GM21576 (cell line): Measurements from ENCODE around the gene SMTNL2.
"Not testable (repeated sequence)": the region's sequence is repeated elsewhere in the genome, so short reads cannot be mapped to it uniquely, and the experiment has no call there.

ENCODE experiments used
- ATAC-seq: cut with Tn5 transposase; IDR thresholded peaks from one replicate; pipeline ENCODE4 v1.9.1; 2021; ENCODE audit warnings: mild to moderate bottlenecking, moderate library complexity; ENCODE audit not compliant: unreplicated experiment

SMTNL2 gene

DNA sequence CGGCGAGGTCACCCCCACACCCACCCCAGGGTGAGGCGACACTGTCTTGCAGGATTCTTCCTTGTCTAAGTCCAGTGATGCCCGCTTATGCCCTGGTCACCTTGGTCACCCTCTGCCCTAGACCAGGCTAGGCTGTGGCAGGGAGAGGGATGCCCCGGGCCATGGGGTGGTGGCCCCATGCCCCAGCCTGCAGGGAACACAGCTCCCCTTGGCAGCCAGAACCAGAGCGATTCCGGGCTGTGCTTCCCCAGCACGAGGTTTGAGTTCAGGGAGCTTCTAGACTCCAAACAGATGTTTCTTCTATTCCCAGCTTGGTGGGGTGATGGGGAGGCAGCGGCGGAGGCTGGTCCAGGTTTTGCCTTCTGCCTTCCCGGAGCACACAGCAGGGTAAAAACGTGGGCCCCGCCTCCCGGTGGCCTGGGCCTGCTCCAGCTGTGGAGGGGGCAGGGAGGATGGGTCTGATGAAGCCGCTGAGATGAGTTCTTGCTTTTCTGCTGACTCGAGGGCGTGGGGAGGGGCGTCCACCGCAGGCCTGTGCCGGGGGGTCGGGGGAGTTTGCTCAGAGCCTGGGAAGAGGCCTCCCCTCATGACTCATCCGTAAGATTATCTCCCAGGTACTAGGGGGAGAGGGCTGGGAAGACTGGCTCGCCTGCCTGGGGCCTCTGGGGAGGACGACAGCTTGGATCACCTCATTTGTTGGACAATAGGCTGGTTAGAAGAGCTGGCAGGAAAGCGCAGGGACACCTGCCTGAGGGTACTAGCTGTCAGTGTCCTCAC, 15.4 kb downstream of the SMTNL2 start:
- no peak for ATAC-seq

DNA sequence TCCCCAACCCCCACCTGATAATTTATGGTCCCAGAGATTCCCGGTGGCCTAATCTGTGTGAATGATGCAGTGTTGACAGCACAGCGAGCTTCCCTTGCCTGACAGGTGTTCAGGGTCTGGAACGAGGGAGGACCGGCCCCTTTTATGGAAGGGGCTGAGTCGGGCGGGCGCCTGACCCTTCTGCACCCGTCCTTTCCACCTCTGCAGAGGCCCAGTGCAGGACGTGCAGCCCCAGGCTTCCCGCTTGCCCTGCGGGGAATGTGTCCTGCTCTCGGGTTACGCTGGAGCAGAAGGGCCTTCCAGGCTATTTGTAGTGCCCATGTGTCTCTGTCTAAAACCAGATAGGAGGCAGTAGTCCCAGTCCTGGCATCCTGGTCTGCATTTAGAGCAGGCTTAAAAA, 16.2 kb downstream of the SMTNL2 start:
- no peak for ATAC-seq

DNA sequence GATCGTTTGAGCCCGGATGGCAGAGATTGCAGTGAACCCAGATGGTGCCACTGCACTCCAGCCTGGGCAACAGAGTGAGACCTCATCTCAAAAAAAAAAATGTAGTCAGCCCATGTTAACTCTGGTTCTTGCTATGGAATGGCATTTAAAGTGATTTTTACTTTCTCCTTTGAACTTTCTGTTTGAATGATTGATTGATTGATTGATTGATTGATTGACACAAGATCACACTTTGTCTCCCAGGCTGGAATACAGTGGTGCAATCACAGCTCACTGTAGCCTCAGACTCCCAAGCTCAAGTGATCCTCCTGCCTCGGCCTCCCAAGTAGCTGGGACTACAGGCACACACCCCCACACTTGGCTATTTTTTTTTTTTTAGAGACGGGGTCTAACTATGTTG, 17.0 kb downstream of the SMTNL2 start:
- no peak for ATAC-seq

DNA sequence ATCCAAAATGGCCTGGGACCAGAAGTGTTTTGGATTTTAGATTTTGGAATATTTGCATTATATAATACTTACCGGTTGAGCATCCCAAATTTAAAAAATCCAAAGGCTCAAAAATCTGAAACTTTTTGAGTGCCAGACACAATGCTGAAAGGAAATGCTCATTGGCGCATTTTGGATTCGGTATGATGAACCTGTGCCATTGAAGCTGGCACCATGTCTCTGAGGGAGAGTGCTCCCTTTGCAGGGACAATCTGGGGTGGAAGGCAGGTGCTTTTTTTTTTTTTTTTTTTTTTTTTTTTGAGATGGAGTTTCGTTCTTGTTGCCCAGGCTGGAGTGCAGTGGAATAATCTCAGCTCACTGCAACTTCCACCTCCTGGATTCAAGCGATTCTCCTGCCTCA, 17.7 kb downstream of the SMTNL2 start:
- no peak for ATAC-seq

DNA sequence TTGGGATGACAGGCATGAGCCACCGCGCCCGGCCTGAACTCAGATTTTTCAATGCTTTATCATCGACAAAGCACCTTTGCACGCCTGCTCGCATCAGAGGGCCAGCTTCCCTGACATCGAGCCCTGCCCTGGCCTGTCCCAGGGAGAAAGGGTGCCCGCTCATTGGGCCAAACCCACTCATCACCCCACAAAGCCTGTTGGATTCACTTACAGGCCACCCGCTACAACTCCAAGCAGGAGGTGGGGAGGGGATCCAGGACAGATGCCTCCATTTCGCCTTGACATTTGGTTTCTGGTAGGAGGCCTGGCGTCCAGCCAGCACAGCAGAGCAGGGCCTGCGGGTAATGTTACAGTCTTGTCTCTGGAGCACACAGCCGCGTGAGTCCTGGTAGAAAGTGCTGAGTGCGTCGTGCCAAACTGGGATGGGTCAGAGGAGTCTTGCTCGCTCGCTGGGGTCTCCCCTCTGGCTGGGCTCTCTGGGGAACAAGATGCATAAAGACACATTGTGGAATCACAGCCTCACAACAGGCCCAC, 19.8 kb downstream of the SMTNL2 start:
- ATAC-seq = no peak

DNA sequence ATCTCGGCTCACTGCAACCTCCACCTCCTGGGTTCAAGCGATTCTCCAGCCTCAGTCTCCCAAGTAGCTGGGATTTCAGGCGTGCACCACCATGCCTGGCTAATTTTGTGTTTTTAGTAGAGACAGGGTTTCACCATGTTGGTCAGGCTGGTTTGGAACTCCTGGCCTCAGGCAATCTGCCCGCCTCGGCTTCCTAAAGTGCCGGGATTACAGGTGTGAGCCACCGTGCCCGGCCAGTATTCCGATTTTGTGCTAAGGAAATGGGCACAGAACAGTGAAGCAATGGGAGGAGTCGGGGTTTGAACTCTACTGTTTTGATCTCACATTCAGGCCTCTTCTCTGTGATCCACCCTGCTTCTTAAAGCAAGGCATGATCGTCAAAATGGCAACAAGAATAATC, 20.4 kb downstream of the SMTNL2 start:
- ATAC-seq = not testable (repeated sequence)

DNA sequence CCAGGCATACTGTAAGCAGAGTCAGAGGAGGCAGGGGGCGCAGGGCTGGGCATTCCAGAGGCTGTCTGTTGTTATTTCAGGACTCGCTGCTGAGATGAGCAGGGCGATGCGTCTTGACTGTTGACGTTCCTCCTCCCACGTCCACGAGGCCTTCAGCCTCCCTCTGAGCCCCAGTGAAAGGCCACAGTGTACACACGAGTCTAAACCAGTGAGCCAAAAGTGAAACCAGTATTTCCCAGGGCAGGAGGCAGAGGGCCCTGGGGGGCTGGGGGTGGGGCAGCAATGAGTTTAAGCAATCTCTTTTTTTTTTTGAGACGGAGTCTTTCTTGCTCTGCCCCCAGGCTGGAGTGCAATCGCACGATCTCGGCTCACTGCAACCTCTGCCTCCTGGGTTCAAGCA, 21.5 kb downstream of the SMTNL2 start:
- no peak for ATAC-seq

DNA sequence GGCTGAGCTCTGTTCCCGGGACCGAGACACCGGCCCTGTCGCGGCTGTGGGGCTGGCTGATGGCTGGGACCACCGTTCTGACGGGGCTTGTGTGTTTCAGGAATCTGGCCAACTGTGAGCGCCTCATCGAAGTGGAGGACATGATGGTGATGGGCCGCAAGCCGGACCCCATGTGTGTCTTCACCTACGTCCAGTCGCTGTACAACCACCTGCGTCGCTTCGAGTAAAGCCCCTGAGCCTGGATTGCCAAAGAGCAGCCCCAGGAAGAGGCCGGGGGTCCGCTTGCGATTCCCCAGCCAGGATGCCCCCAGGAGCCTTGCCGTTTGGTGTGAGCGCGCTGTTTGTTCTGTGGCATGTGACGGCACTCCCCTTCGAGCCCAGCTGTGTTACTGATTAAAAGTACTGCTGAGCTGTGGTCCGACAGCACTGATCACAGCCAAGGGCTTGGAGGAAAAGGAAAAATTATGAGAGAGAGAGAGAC, 23.0 kb downstream of the SMTNL2 start:
- ATAC-seq = no peak

DNA sequence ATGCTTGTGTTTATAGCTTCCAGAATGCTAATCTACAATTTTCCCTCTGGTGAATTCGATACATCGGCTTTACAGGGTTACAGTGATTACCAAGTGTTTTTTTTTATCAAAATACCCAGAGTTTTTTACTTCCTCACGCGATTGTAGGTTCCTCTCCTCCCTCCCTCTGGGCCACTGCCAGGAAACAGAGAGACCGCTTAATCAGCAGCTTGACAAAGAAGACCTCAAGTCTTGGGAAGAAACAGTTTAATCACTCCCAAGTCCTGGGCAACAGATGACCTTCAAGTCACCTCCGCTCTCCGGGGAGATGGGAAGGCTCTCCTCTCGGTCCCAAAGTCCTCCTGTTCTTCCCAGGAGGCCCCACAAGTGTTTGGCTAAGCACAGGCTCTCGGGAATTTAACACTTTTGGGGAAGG, 23.5 kb downstream of the SMTNL2 start:
- no peak for ATAC-seq

DNA sequence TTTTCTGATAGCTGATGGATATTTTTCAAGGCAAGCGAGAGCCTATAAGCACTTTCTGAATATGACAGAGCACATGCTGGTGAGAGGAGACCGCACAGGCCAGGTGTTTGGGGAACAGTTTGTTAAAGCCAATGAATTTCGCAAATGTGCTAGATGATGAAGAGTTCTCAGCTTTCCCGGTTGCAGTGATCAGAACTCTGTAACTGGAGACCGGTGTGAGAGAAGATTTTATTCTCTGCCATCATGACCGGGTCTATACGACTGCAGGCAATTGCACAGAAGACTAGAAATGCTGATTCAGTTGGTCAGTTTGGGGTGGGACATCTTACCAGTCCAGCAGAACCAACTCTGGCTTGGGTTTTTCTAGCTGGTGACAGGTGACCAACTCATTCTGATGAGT, 25.4 kb downstream of the SMTNL2 start:
- ATAC-seq = no peak

DNA sequence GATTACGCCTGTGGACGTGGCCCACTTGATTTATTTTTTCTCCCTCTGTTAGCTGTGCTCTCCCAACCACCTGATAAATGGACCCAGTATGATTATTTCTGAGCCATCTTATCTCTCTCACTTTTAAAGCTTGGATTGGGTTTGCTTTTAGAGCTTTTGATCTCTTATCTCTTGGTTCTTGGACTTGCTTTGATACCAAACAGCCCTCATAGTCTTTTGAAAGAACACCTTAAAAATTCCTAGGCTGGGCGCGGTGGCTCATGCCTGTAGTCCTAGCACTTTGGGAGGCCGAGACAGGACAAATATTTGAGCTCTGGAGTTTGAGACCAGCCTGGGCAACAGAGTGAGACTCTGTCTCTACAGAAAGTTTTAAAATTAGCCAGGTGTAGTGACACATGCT, 25.8 kb downstream of the SMTNL2 start:
- ATAC-seq = no peak

DNA sequence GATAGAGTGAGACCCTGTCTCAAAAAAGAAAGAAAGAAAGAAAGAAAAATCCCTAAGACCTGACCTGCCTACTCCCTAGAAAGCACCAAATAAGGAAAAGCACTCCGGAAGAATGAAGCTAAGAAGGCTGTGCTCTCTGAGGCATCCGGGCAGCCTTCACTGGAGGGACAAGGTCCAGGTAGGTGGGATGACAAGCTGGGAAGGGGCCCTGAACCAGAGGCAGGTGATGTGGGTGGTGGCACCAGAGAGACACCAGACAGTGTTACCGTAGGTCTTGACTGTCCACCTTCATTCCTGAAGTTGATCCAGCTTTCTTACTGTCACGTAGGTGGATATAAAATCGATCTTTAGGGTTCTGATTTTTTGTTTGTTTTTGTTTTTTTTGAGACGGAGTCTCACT, 26.3 kb downstream of the SMTNL2 start:
- no peak for ATAC-seq

DNA sequence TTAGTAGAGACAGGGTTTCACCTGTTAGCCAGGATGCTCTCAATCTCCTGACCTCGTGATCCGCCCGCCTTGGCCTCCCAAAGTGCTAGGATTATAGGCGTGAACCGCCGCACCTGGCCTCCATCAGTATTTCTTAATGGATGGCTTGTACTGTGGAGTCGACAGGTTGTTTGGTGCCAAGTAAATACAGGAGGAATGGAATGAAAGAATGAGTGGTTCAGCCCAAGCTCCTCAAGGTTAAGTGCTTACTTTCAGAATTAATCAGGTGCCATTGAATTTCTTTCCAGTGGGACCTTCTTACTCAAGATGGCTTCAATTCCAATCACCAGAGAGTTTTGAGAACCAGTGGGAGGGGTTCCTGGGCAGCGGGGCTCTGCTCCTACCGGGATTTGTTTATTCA, 32.1 kb downstream of the SMTNL2 start:
- no peak for ATAC-seq

DNA sequence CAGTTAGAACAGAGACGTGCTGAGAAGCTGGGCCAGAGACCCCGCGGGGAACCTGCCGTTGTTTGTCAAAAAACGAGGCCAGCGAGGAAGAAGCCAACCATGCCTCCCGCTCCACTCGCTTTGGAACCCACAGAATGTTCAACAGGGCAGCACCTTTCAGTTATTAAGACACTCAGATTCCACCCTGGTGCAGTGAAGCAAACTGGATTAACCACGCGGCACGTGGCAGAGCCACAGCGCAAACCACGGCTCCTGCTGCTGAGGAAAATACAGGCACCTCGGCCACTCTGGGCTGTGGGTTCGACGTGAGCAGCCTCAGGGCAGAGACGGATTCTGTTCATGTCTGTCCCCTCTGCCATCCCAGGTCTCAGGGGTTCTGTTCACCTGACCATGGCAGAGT, 32.8 kb downstream of the SMTNL2 start:
- ATAC-seq = no peak

DNA sequence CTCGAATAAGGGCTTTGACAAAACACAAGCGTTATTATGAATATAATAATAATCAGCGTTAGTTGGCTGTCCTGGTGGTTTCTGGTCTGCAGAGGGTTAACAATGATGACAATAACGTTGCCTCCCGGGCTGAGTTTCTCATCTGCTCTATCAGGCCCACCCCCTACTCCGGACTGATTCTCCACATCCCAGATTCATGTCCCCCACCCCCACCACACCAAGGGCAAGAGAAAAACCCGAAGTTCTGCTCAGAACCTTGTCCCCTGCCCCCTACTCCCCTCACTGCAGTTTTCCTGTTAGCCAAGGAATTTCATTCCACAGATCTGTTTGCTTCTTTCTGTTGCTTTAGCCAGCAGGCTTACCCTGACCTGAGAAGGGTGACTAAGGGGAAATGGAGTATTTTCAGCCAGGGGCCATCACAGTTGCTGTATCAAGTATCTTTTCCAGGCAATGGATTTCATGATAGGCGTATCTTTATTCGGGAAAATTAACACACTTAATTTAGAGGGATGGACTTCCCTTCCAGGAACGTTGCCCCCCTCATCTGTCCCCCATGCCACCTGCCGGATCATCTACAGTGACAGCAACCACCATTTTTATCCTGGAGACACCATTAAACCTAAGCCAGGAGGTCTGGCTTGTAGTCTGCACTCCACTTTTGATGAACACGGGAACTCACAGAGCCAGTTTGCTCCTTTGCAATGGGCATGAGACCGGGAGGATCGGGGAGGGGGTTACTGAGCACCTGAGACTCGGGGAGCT, 33.4 kb downstream of the SMTNL2 start:
- ATAC-seq = no peak

DNA sequence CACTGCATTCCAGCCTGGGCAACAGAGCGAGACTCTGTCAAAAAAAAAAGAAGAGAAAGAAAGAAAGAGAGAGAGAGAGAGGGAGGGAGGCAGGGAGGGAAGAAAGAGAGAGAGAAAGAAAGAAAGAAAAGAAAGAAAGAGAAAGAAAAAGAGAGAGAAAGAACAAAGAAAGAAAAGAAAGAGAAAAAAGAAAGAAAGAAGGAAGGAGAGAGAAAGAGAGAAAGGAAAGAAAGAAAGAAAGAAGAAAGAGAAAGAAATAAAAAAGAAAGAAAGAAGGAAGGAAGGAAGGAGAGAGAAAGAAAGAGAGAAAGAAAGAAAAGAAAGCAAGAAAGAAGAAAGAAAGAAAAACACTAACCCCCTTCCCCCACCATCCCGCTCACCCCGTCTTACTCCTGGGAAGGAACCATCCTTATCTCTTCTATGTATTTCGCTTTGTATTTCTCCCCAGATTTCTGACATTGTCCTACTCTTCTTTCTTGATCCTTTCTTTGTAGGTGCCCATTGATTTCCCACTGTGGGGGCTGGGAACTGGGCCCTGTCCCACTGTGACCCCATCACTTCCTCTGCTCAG, 36.3 kb downstream of the SMTNL2 start:
- ATAC-seq = no peak

DNA sequence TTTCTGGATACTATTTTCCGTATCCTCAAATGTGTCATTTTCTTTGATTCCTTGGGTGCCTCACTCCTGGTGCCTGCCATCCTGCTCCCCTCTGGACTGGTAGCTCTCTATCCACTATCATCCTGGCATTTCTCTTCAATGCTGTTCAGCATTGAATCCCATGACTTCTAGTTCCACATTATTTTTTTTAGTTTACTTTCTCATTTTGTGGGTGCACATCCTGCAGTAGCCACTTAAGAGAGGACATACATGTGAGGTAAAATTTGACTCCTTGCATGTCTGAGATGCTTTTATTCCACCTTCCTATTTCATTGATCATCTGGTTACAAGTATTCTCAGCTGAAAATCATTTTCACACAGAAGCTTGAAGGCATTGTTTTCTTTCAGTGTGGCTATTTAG, 38.0 kb downstream of the SMTNL2 start:
- ATAC-seq = no peak

DNA sequence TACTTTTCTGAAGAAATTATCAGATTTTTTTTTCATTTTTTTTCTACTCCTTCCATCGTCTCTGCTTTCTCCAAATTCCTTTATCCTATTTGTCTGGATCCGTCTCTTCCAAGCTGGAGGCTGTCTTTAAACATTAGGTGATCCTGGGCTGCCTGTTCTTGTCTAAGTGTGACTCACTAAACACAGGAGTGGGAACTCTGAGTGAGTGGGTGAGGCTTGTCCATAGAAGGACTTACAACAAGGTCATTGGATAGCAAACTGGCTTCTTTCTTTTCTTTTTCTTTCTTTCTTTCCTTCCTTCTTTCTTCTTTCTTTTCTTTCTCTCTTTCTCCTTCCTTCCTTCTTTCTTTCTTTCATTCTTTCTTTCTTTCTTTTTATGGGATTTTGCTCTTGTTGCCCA, 38.9 kb downstream of the SMTNL2 start:
- no peak for ATAC-seq

DNA sequence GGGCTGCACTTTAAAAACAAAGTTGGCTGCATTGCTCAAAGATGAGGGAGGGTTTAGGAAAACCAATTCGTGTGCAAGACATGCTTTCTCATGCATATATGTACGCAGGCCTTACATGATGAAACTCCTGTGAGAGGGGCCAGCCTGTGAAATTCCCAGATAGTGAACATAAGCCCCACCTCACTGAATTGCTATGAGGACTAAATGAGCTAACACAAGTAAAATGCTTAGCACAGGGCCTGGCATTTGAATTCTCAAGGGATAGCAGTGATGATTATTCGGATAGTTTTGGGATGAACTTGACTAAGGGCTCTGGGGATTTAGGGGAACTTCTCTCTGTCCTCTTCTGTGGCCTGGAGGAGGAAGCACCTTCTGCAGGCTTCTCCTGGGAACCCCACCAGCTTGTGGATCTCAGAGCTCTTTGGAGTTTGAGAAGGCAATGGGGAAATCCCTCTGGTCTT, 40.2 kb downstream of the SMTNL2 start:
- not testable (repeated sequence) for ATAC-seq

DNA sequence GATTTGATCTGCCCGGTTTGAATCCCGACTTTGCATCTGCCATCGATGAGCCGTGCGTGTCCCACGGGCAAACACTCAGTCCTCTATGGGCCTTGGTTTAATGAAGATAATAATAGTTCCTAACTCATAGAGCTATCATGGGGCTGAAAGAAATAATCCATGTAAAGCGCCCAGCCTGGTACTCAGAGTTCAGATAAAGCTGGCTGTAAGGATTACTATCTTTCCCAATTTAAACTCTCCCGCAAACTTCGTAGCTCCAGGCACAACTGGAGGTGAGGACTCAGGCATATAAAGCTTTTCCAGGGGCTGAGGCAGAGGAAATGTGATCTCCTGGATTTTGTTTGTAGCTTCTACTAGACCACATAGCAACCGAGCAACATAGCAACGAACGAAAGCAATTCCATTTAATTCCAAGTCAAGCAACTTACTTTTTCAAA, 40.9 kb downstream of the SMTNL2 start:
- ATAC-seq = no peak

DNA sequence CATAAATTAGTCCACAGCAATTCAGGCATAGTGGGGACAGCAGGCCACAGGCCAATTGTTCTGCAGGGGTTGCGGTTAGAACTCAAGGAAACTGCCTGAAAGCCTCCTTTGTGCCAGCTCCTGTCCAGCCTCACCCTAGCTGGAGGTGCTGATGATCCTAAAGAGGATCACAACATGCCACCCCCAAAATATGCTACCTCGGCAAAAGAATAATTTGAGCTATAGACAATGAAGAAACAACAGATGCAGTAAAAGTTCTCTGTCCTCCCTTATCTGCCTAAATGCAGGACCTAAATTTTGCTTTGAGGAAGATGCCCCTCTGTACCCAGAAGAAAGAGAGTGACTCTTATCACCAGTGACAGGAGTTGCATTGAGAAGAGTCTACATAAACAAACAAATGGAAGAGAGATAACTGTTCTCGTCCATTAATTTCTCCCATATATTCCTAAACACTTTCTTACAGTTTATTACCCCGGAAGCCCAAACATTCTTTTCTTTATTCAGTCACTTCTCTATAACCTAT, 42.5 kb downstream of the SMTNL2 start:
- no peak for ATAC-seq
